ENCODE results near the gene MAPKBP1.

DNA sequence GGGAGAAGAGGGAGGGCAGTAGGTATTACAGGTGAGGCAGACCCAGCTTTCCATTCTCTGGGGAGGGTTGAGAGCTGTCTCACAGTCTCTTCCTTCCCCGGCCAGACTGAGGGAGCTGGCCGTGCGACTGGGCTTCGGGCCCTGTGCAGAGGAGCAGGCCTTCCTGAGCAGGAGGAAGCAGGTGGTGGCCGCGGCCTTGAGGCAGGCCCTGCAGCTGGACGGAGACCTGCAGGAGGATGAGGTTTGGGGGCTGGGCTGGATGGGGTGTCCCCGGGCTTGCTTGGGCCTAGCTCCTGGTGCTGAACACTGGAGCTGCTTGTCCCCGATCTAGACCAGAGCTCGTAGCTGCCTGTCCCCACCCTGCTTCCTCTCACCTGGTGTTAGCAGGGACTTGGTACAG lies 69.3 kb downstream of the MAPKBP1 start:
- TF ChIP-seq POLR2A (IDR thresholded peaks at IDR 0.05; ENCODE audit: extremely low read depth, insufficient read length), result no peak
- TF ChIP-seq, protein P1, sequence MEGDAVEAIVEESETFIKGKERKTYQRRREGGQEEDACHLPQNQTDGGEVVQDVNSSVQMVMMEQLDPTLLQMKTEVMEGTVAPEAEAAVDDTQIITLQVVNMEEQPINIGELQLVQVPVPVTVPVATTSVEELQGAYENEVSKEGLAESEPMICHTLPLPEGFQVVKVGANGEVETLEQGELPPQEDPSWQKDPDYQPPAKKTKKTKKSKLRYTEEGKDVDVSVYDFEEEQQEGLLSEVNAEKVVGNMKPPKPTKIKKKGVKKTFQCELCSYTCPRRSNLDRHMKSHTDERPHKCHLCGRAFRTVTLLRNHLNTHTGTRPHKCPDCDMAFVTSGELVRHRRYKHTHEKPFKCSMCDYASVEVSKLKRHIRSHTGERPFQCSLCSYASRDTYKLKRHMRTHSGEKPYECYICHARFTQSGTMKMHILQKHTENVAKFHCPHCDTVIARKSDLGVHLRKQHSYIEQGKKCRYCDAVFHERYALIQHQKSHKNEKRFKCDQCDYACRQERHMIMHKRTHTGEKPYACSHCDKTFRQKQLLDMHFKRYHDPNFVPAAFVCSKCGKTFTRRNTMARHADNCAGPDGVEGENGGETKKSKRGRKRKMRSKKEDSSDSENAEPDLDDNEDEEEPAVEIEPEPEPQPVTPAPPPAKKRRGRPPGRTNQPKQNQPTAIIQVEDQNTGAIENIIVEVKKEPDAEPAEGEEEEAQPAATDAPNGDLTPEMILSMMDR (IDR thresholded peaks at IDR 0.05; ENCODE audit: low read depth, low read length), result no peak
- TF ChIP-seq, protein P2, sequence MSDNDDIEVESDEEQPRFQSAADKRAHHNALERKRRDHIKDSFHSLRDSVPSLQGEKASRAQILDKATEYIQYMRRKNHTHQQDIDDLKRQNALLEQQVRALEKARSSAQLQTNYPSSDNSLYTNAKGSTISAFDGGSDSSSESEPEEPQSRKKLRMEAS (IDR thresholded peaks at IDR 0.05; ENCODE audit: low read depth, low read length), result no peak
